HEK293T (cell line): ENCODE measurements around the gene SLC10A4.

Experiments used
- CTCF ChIA-PET: fragments of 350-600 bp; formaldehyde crosslinking; extraction: SDS; loops from one replicate; lab custom pipeline; 2021; ENCODE audit warnings: antibody characterized with exemption, inconsistent platforms; lab: Yijun Ruan, JAX
- POLR2A ChIA-PET: fragments of 350-600 bp; formaldehyde crosslinking; extraction: SDS; loops from one replicate; lab custom pipeline; 2020; ENCODE audit warnings: antibody characterized with exemption, inconsistent platforms; lab: Yijun Ruan, JAX
- DNase-seq: peaks from one replicate; pipeline ENCODE4 v3.0.0; 2012; ENCODE audit warnings: mixed read lengths; ENCODE audit errors: extremely low spot score
- ARNT ChIP-seq: fragments of 450-650 bp; IDR thresholded peaks from 2 replicates; pipeline ENCODE4 v1.6.1; 2017; ENCODE audit warnings: mild to moderate bottlenecking
- BHLHE40 ChIP-seq: fragments of 450-650 bp; IDR thresholded peaks from 2 replicates; pipeline ENCODE4 v1.6.1; 2016; ENCODE audit warnings: mild to moderate bottlenecking, moderate library complexity, borderline replicate concordance
- CTBP1 ChIP-seq: fragments of 450-650 bp; IDR thresholded peaks from 2 replicates; pipeline ENCODE4 v1.6.1; 2016; ENCODE audit warnings: borderline replicate concordance
- ELF4 ChIP-seq: fragments of 450-650 bp; IDR thresholded peaks from 2 replicates; pipeline ENCODE4 v1.6.1; 2017; ENCODE audit warnings: antibody characterized with exemption
- FOXA1 ChIP-seq: fragments of 450-650 bp; IDR thresholded peaks from 2 replicates; pipeline ENCODE4 v1.6.1; 2016; ENCODE audit warnings: mild to moderate bottlenecking
- FOXK2 ChIP-seq: fragments of 450-650 bp; IDR thresholded peaks from 2 replicates; pipeline ENCODE4 v1.6.1; 2016; ENCODE audit warnings: mild to moderate bottlenecking
- FOXM1 ChIP-seq: fragments of 450-650 bp; IDR thresholded peaks from 2 replicates; pipeline ENCODE4 v1.6.1; 2017; ENCODE audit warnings: mild to moderate bottlenecking, borderline replicate concordance
- HDGF ChIP-seq: fragments of 450-650 bp; IDR thresholded peaks from 2 replicates; pipeline ENCODE4 v1.6.1; 2017; ENCODE audit warnings: antibody characterized with exemption, borderline replicate concordance
- L3MBTL2 ChIP-seq: fragments of 450-650 bp; conservative IDR thresholded peaks from 2 replicates; pipeline ENCODE4 v1.6.1; 2016; ENCODE audit warnings: mild to moderate bottlenecking
- LEF1 ChIP-seq: fragments of 450-650 bp; IDR thresholded peaks from 2 replicates; pipeline ENCODE4 v1.6.1; 2017; ENCODE audit warnings: mild to moderate bottlenecking, borderline replicate concordance
- NFRKB ChIP-seq: fragments of 450-650 bp; IDR thresholded peaks from 2 replicates; pipeline ENCODE4 v1.6.1; 2016; ENCODE audit warnings: mild to moderate bottlenecking, moderate library complexity
- PKNOX1 ChIP-seq: fragments of 450-650 bp; IDR thresholded peaks from 2 replicates; pipeline ENCODE4 v1.6.1; 2016
- SP1 ChIP-seq: fragments of 450-650 bp; IDR thresholded peaks from 2 replicates; pipeline ENCODE4 v1.6.1; 2017
- SUZ12 ChIP-seq: fragments of 450-650 bp; IDR thresholded peaks from 2 replicates; pipeline ENCODE4 v1.6.1; 2016; ENCODE audit warnings: mild to moderate bottlenecking
- TARDBP ChIP-seq: fragments of 450-650 bp; IDR thresholded peaks from 2 replicates; pipeline ENCODE4 v1.6.1; 2016
- ZNF384 ChIP-seq: fragments of 450-650 bp; IDR thresholded peaks from 2 replicates; pipeline ENCODE4 v1.6.1; 2016

The SLC10A4 gene

GRCh38 chr4:48491514-48492176 is 8.5 kb downstream of the SLC10A4 start:
- DNase-seq, result no peak
- ChIA-PET CTCF (no interaction called here), POLR2A (no interaction called here)
- no peak for TF ChIP-seq SP1
- TF ChIP-seq BHLHE40, result no peak
- no peak for TF ChIP-seq ZNF384
- TF ChIP-seq HDGF, result no peak
- TF ChIP-seq ARNT, result no peak
- no peak for TF ChIP-seq TARDBP
- TF ChIP-seq FOXA1, result no peak
- TF ChIP-seq FOXK2, result no peak
- TF ChIP-seq CTBP1, result no peak
- no peak for TF ChIP-seq NFRKB
- TF ChIP-seq FOXM1, result no peak
- TF ChIP-seq LEF1, result no peak
- no peak for TF ChIP-seq SUZ12
- TF ChIP-seq L3MBTL2, result no peak
- no peak for TF ChIP-seq PKNOX1
- no peak for TF ChIP-seq ELF4

GRCh38 chr4:48493452-48494100 is 10.4 kb downstream of the SLC10A4 start:
- ChIA-PET CTCF (interaction anchor here (1.4 kb wide), 1 partner anchor 11 kb away, joined by 3 read pairs; no protein-coding TSS in a partner anchor), POLR2A (no interaction called here)
- no peak for DNase-seq
- TF ChIP-seq ARNT (no peak), SP1 (no peak), CTBP1 (no peak), HDGF (no peak), PKNOX1 (no peak), TARDBP (no peak), L3MBTL2 (no peak), BHLHE40 (no peak), LEF1 (no peak), FOXK2 (no peak), NFRKB (no peak), ZNF384 (no peak), SUZ12 (no peak), FOXM1 (no peak)

GRCh38 chr4:48495941-48496340 is 12.8 kb downstream of the SLC10A4 start:
- ChIA-PET POLR2A (no interaction called here), CTCF (no interaction called here)
- TF ChIP-seq LEF1 (no peak), SP1 (no peak), FOXK2 (no peak), FOXM1 (no peak), ARNT (no peak), L3MBTL2 (no peak), PKNOX1 (no peak)
- no peak for DNase-seq

GRCh38 chr4:48498895-48499294 is 15.8 kb downstream of the SLC10A4 start:
- no peak for DNase-seq
- no peak for TF ChIP-seq ZNF384
- no peak for TF ChIP-seq CTBP1
- no peak for TF ChIP-seq PKNOX1
- TF ChIP-seq SUZ12, result no peak
- TF ChIP-seq HDGF, result no peak
- no peak for TF ChIP-seq FOXA1
- no peak for TF ChIP-seq FOXK2
- no peak for TF ChIP-seq ELF4
- ChIA-PET POLR2A (no interaction called here), CTCF (interaction anchor here (0.7 kb wide), 1 partner anchor 319 kb away, joined by 3 read pairs; no protein-coding TSS in a partner anchor)

GRCh38 chr4:48499551-48500066 is 16.5 kb downstream of the SLC10A4 start:
- DNase-seq, result no peak
- POLR2A ChIA-PET, result no interaction called here
- CTCF ChIA-PET, result no interaction called here
- no peak for TF ChIP-seq ARNT
- no peak for TF ChIP-seq L3MBTL2
- TF ChIP-seq ZNF384, result no peak
- TF ChIP-seq HDGF, result no peak
- no peak for TF ChIP-seq SUZ12
- TF ChIP-seq FOXA1, result no peak
- no peak for TF ChIP-seq LEF1
- TF ChIP-seq BHLHE40, result no peak
- no peak for TF ChIP-seq NFRKB
- no peak for TF ChIP-seq PKNOX1
- TF ChIP-seq FOXM1, result no peak
- no peak for TF ChIP-seq CTBP1
- no peak for TF ChIP-seq ELF4
- no peak for TF ChIP-seq FOXK2
- TF ChIP-seq SP1, result no peak
- TF ChIP-seq TARDBP, result no peak
